A549 treated with AZD2906 at 1 μM for 4 hours (cell line): ENCODE measurements around the gene CC2D2B. TPM values are rescaled to one million over a fixed set of nuclear protein-coding genes. Genes with fewer than 3 reads are reported as not detected.

Experiments used
- total RNA-seq: library from RNA; stranded (reverse); fragments of 200-300 nt; extraction: Qiagen RNA extraction; gene quantifications from 5 replicates; pipeline ENCODE4 v1.2.3, GENCODE V29; 2022

The CC2D2B gene
- 0.08 to 0.44 TPM (median 0.34 TPM) in 4 of 5 replicates, not detected in the other for total RNA-seq

GRCh38 chr10:95907456-95908253 is at the start of gene CC2D2B:
TSS of gene CC2D2B (plus strand) at chr10:95907975. CDS start at chr10:95911324, 3,349 bp downstream.

GRCh38 chr10:96043033-96043892 is 135.5 kb downstream of the CC2D2B start, which contains the start of gene CCNJ:
TSS of gene CCNJ (plus strand) at chr10:96043583. CDS start at chr10:96044394, 811 bp downstream.

Other genes starting within 250 kb of the CC2D2B start
- 39.1 to 43.7 TPM (median 42.0 TPM) in 5 replicates for gene TCTN3, start 214.0 kb upstream of the CC2D2B start, total RNA-seq
- 0.02 to 0.09 TPM (median 0.07 TPM) in 3 of 5 replicates, not detected in the others for gene ENTPD1, start 151.8 kb upstream of the CC2D2B start, total RNA-seq
- gene CCNJ, start 135.6 kb downstream of the CC2D2B start, total RNA-seq: 5.5 to 7.0 TPM (median 6.1 TPM) in 5 replicates
- 6.0 to 8.0 TPM (median 6.9 TPM) in 5 replicates for gene ZNF518A, start 222.3 kb downstream of the CC2D2B start, total RNA-seq